Measurements from ENCODE around the gene GABRG3. TPM values are rescaled to one million over a fixed set of nuclear protein-coding genes. Genes with fewer than 3 reads are reported as not detected.

Gene GABRG3
- total and polyA plus RNA-seq, 11 donors: not detected

GRCh38 chr15:27491666-27492621 lies 521.0 kb downstream of the GABRG3 start:
- TF ChIP-seq POLR2A (IDR thresholded peaks at IDR 0.05): no peak
- TF ChIP-seq, protein P1, sequence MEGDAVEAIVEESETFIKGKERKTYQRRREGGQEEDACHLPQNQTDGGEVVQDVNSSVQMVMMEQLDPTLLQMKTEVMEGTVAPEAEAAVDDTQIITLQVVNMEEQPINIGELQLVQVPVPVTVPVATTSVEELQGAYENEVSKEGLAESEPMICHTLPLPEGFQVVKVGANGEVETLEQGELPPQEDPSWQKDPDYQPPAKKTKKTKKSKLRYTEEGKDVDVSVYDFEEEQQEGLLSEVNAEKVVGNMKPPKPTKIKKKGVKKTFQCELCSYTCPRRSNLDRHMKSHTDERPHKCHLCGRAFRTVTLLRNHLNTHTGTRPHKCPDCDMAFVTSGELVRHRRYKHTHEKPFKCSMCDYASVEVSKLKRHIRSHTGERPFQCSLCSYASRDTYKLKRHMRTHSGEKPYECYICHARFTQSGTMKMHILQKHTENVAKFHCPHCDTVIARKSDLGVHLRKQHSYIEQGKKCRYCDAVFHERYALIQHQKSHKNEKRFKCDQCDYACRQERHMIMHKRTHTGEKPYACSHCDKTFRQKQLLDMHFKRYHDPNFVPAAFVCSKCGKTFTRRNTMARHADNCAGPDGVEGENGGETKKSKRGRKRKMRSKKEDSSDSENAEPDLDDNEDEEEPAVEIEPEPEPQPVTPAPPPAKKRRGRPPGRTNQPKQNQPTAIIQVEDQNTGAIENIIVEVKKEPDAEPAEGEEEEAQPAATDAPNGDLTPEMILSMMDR (IDR thresholded peaks at IDR 0.05): no peak
- WGBS, 4 donors: 62 to 77% (median 65%) methylated on average over 9 to 10 of the region's 10 CpGs

GRCh38 chr15:27495963-27496459 lies 525.0 kb downstream of the GABRG3 start:
- DNase-seq: no peak
- intact Hi-C loops (cut with DNase I): no loop called here
- no peaks in the 10 kb centered on the region for H3K36me3 ChIP-seq
- 69 to 89% (median 79%) methylated on average over 3 of the region's 3 CpGs for WGBS, 4 donors
- no peaks in the 10 kb centered on the region for H3K9me3 ChIP-seq
- H3K27me3 ChIP-seq: no peaks in the 10 kb centered on the region
- no peak overlapping the region for H3K4me3 ChIP-seq
- TF ChIP-seq, protein P1 (IDR thresholded peaks at IDR 0.05): no peak
- no peak for TF ChIP-seq POLR2A (IDR thresholded peaks at IDR 0.05)
- H3K27ac ChIP-seq: no peak overlapping the region
- H3K4me1 ChIP-seq: no peaks in the 10 kb centered on the region
- no peak for ATAC-seq

More at GRCh38 chr15:27491666-27492621, 521.0 kb downstream of the GABRG3 start:
- Histone ChIP-seq H3K4me3 (no peak overlapping the region), H3K27ac (no peak overlapping the region), H3K4me1 (no peaks in the 10 kb centered on the region), H3K36me3 (no peaks in the 10 kb centered on the region), H3K27me3 (no peaks in the 10 kb centered on the region), H3K9me3 (no peaks in the 10 kb centered on the region)
- ATAC-seq (peak in 1 of 4 donors; percentile 48), DNase-seq (no peak)
- intact Hi-C loops (cut with DNase I): no loop called here

GRCh38 chr15:27498700-27499099 lies 527.7 kb downstream of the GABRG3 start:
- TF ChIP-seq POLR2A (IDR thresholded peaks at IDR 0.05): no peak
- TF ChIP-seq, protein P1 (IDR thresholded peaks at IDR 0.05): no peak
- Histone ChIP-seq H3K27me3 (no peaks in the 10 kb centered on the region), H3K4me3 (no peak overlapping the region), H3K27ac (no peak overlapping the region), H3K36me3 (no peaks in the 10 kb centered on the region), H3K9me3 (no peaks in the 10 kb centered on the region), H3K4me1 (no peaks in the 10 kb centered on the region)
- ATAC-seq (no peak), DNase-seq (no peak)
- WGBS, 4 donors: 83 to 88% (median 85%) methylated on average over 8 to 10 of the region's 10 CpGs
- intact Hi-C loops (cut with DNase I): no loop called here

DNA sequence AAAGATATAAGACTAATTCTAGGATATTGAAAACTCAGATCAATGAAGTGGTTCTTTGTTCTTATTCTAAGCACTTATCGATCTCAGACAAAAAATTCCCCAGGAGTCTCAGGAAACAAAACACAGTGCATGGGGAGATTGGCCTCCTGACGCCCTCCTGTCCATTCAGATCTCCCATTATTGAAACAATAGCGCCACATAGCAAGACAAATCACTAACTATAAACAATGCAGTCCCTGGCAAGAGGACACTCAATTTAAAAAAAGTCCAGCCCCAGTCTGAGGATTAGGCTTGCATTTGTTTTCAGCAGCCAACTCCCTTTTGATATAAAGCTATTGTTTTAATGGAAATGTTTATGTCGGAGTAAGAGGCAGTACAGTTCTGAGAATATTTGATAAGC lies 528.2 kb downstream of the GABRG3 start:
- TF ChIP-seq, protein P1 (IDR thresholded peaks at IDR 0.05): no peak
- no peak for TF ChIP-seq POLR2A (IDR thresholded peaks at IDR 0.05)
- H3K27ac ChIP-seq: no peak overlapping the region
- no peak for DNase-seq
- WGBS, 4 donors: 71 to 79% (median 75%) methylated on average over 4 of the region's 4 CpGs
- intact Hi-C loops (cut with DNase I): no loop called here
- no peaks in the 10 kb centered on the region for H3K4me1 ChIP-seq
- ATAC-seq: no peak
- H3K9me3 ChIP-seq: no peaks in the 10 kb centered on the region
- H3K27me3 ChIP-seq: no peaks in the 10 kb centered on the region
- no peaks in the 10 kb centered on the region for H3K36me3 ChIP-seq
- H3K4me3 ChIP-seq: no peak overlapping the region

All from heart left ventricle (tissue), 16 donors.